HepG2 (cell line): Measurements from ENCODE around the gene PKP3. TPM values are rescaled to one million over a fixed set of nuclear protein-coding genes. Genes with fewer than 3 reads are reported as not detected.

Experiments
- ATAC-seq: fragments of 200-7000 bp; cut with Tn5 transposase; 3 replicates; pipeline ENCODE4 v1.9.1; 2020; ENCODE audit warnings: mild to moderate bottlenecking, moderate library complexity
- BruUV-seq: library from RNA; stranded (reverse); fragments of 400-500 nt; replicated peaks from 2 replicates; lab custom pipeline; 2021; lab: Mats Ljungman, UMichigan
- CTCF ChIA-PET: fragments of 300-600 bp; formaldehyde crosslinking; extraction: SDS; loops from one replicate; lab custom pipeline; 2021; ENCODE audit warnings: low total read pairs, inconsistent platforms, low intra/inter-chr PET ratio; lab: Yijun Ruan, JAX
- POLR2A ChIA-PET: fragments of 350-600 bp; sonication (Branson Sonifier 250); formaldehyde crosslinking; loops from one replicate; lab custom pipeline; 2020; ENCODE audit warnings: antibody characterized with exemption, inconsistent platforms; lab: Yijun Ruan, JAX
- DNase-seq: peaks from one replicate; pipeline ENCODE4 v3.0.0-alpha.2; 2015; ENCODE audit warnings: low spot score
- FAIRE-seq: peaks from 3 replicates; lab custom pipeline; 2011; peaks lifted over from hg19 to GRCh38; lab: Jason Lieb, UNC
- H2AFZ ChIP-seq: one replicate; pipeline ENCODE4 v1.6.1; 2011; ENCODE audit warnings: low read length, inconsistent platforms
- H3K27ac ChIP-seq: fragments of 300-600 bp; 3 replicates; pipeline ENCODE4 v1.8.0; 2011; ENCODE audit warnings: mixed run types, mild to moderate bottlenecking, mixed read lengths, low read length, inconsistent platforms; ENCODE audit not compliant: insufficient read depth; ENCODE audit errors: extremely low read length
- H3K27me3 ChIP-seq, 2 experiments: fragments of 200-600 bp in 1 of 2; 2 replicates in 1 of 2; 3 replicates in 1 of 2; pipeline versions ENCODE4 v1.6.0 to v1.8.0; 2011; ENCODE audit warnings: low read length in 2 of 2, mild to moderate bottlenecking in 2 of 2, moderate library complexity in 2 of 2, inconsistent platforms in 1 of 2; ENCODE audit not compliant: insufficient read depth in 2 of 2, control insufficient read depth in 1 of 2
- H3K36me3 ChIP-seq, 2 experiments: fragments of 200-600 bp in 1 of 2; replicated peaks in 1 of 2; 2 replicates in 1 of 2; 3 replicates in 1 of 2; pipeline versions ENCODE4 v1.5.1 to v1.8.0; 2011; ENCODE audit warnings: low read length in 2 of 2, inconsistent platforms in 1 of 2; ENCODE audit not compliant: insufficient read depth in 2 of 2, control insufficient read depth in 1 of 2
- H3K4me1 ChIP-seq: 2 replicates; pipeline ENCODE4 v1.5.1; 2012; ENCODE audit warnings: low read length, inconsistent platforms; ENCODE audit not compliant: insufficient read depth
- H3K4me2 ChIP-seq: 2 replicates; pipeline ENCODE4 v1.6.0; 2011; ENCODE audit warnings: low read depth, low read length, inconsistent platforms
- H3K4me3 ChIP-seq, 3 experiments: fragments of 200-600 bp in 1 of 3; sonication (generic), shearing (Covaris generic) in 1 of 3; replicated peaks in 1 of 3; 2 replicates each; pipeline ENCODE4 v1.5.1; 2011 to 2016; ENCODE audit warnings: low read length in 3 of 3, inconsistent platforms in 2 of 3, low read depth in 2 of 3, mild to moderate bottlenecking in 2 of 3, control low read depth in 1 of 3, mixed read lengths in 1 of 3; ENCODE audit not compliant: insufficient read depth in 1 of 3
- H3K79me2 ChIP-seq: one replicate; pipeline ENCODE4 v1.6.1; 2011; ENCODE audit warnings: low read length, inconsistent platforms; ENCODE audit not compliant: insufficient read depth
- H3K9ac ChIP-seq: 2 replicates; pipeline ENCODE4 v1.6.0; 2011; ENCODE audit warnings: mild to moderate bottlenecking, low read depth, low read length, inconsistent platforms; ENCODE audit not compliant: insufficient read depth
- H3K9me3 ChIP-seq: 2 replicates; pipeline ENCODE4 v1.5.1; 2012; ENCODE audit warnings: mild to moderate bottlenecking, low read length
- H4K20me1 ChIP-seq: 2 replicates; pipeline ENCODE4 v1.6.0; 2011; ENCODE audit warnings: inconsistent platforms, mild to moderate bottlenecking, low read length, moderate library complexity; ENCODE audit not compliant: insufficient read depth
- CTCF ChIP-seq: sonication (generic); formaldehyde crosslinking; IDR thresholded peaks from 2 replicates; pipeline ENCODE4 v1.5.0; 2020; ENCODE audit warnings: mild to moderate bottlenecking, missing genetic modification reagents, moderate library complexity
- DPF2 ChIP-seq: sonication (generic); formaldehyde crosslinking; IDR thresholded peaks from 2 replicates; pipeline ENCODE4 v1.4.0; 2020; ENCODE audit warnings: mild to moderate bottlenecking, low read depth, missing genetic modification reagents, borderline replicate concordance
- GATAD2A ChIP-seq: IDR thresholded peaks from 2 replicates; pipeline ENCODE4 v1.6.1; 2016
- HMG20A ChIP-seq: IDR thresholded peaks from 2 replicates; pipeline ENCODE4 v1.6.1; 2016; ENCODE audit warnings: borderline replicate concordance
- HOXA5 ChIP-seq: sonication (generic); formaldehyde crosslinking; IDR thresholded peaks from 2 replicates; pipeline ENCODE4 v1.4.0; 2020; ENCODE audit warnings: missing genetic modification reagents
- KAT7 ChIP-seq: IDR thresholded peaks from 2 replicates; pipeline ENCODE4 v1.6.1; 2018; ENCODE audit warnings: borderline replicate concordance, missing compliant biosample characterization
- KLF16 ChIP-seq, 2 experiments: sonication (generic) in 1 of 2; formaldehyde crosslinking in 1 of 2; IDR thresholded peaks; 2 replicates each; pipeline versions ENCODE4 v1.6.1 to v1.8.0; 2016 to 2023; ENCODE audit warnings: missing genetic modification reagents in 2 of 2, missing compliant biosample characterization in 1 of 2
- NFKB2 ChIP-seq: sonication (generic); formaldehyde crosslinking; IDR thresholded peaks from 2 replicates; pipeline ENCODE4 v1.4.0; 2020; ENCODE audit warnings: missing genetic modification reagents, borderline replicate concordance
- RFX3 ChIP-seq: IDR thresholded peaks from 2 replicates; pipeline ENCODE4 v1.6.1; 2016; ENCODE audit warnings: missing biosample characterization, missing genetic modification reagents
- SIX4 ChIP-seq: sonication (generic); formaldehyde crosslinking; IDR thresholded peaks from 2 replicates; pipeline ENCODE4 v1.4.0; 2020; ENCODE audit warnings: missing genetic modification reagents
- THRA ChIP-seq: sonication (generic); formaldehyde crosslinking; IDR thresholded peaks from 2 replicates; pipeline ENCODE4 v1.4.0; 2020; ENCODE audit warnings: missing genetic modification reagents, borderline replicate concordance
- ZNF180 ChIP-seq: sonication (generic); formaldehyde crosslinking; IDR thresholded peaks from 2 replicates; pipeline ENCODE4 v1.4.0; 2020; ENCODE audit warnings: low read depth, missing genetic modification reagents, borderline replicate concordance
- ZNF282 ChIP-seq: fragments of 450-650 bp; IDR thresholded peaks from 2 replicates; pipeline ENCODE4 v1.6.1; 2018; ENCODE audit not compliant: partially characterized antibody
- ZNF317 ChIP-seq: sonication (generic); formaldehyde crosslinking; IDR thresholded peaks from 2 replicates; pipeline ENCODE4 v1.5.0; 2020; ENCODE audit warnings: mild to moderate bottlenecking, missing genetic modification reagents
- ZNF414 ChIP-seq: sonication (generic); formaldehyde crosslinking; IDR thresholded peaks from 2 replicates; pipeline ENCODE4 v1.5.0; 2020; ENCODE audit warnings: missing genetic modification reagents
- ZNF550 ChIP-seq: sonication (generic); formaldehyde crosslinking; IDR thresholded peaks from 2 replicates; pipeline ENCODE4 v1.4.0; 2020; ENCODE audit warnings: mild to moderate bottlenecking, missing genetic modification reagents, borderline replicate concordance
- ZNF563 ChIP-seq: sonication (generic); formaldehyde crosslinking; IDR thresholded peaks from 2 replicates; pipeline ENCODE4 v1.8.0; 2022; ENCODE audit warnings: mild to moderate bottlenecking, moderate library complexity, missing genetic modification reagents
- WGBS: methylation state at CpG from one replicate; pipeline ENCODE4 v1.1.6; 2017; ENCODE audit warnings: low lambda C conversion rate; 5-methylcytosine and 5-hydroxymethylcytosine counted together
- in situ Hi-C: cut with HindIII; loops from 2 replicates; pipeline ENCODE4 v1.10.0; 2017; ENCODE audit warnings: low pct_unique_long_range_greater_than_20kb; ENCODE audit not compliant: extremely low pct_ligation_motif_present
- intact Hi-C: fragments of 100-400 bp; cut with micrococcal nuclease; formaldehyde crosslinking; loops from one replicate; pipeline ENCODE4 v1.10.0; 2022; ENCODE audit not compliant: unreplicated experiment
- polyA plus RNA-seq, 8 experiments: library from polyadenylated mRNA; depleted of rRNA in 3 of 8; stranded (reverse) in 7 of 8; unstranded in 1 of 8; fragments of >200 nt; fragmentation: Illumina TruSeq in 4 of 8; extraction: Trizol in 4 of 8; gene quantifications; 2 replicates each; pipeline versions ENCODE4 v1.2.1 to v1.2.3, GENCODE V29; 2011 to 2016; ENCODE audit warnings: low read depth in 4 of 8, missing spikeins in 1 of 8, mixed read lengths in 1 of 8; ENCODE audit not compliant: insufficient read depth in 1 of 8
- total RNA-seq, 5 experiments: library from RNA; depleted of rRNA; stranded (reverse); fragments of >200 nt; fragmentation: Illumina TruSeq; extraction: Trizol; gene quantifications; 2 replicates each; pipeline ENCODE4 v1.2.3, GENCODE V29; 2016; ENCODE audit warnings: low read depth in 1 of 5

The PKP3 gene
- total and polyA plus RNA-seq, 2 of the 13 experiments (the other 11 are each of a cell fraction or from before 2014, with no cell fraction given): 18.0 to 28.7 TPM

GRCh38 chr11:409600-410483, 15.8 kb downstream of the PKP3 start:
- CTCF ChIA-PET: no interaction called here
- peak; percentile 84 for ATAC-seq
- peaks cover 53% of the 10 kb centered on the region for H3K4me1 ChIP-seq
- TF ChIP-seq GATAD2A (peak; percentile 45; the same call in 1 of the 2 replicates), DPF2 (CRISPR knock-in tag) (no peak), HMG20A (CRISPR knock-in tag) (no peak), ZNF282 (no peak), KLF16 (CRISPR knock-in tag; IDR thresholded peaks at IDR 0.05) (0 out of 4 replicates have a peak, but pooled peaks of 1 of the 2 experiments have one; percentile 33), ZNF317 (CRISPR knock-in tag) (no peak), THRA (peak; percentile 90; the same call in 1 of the 2 replicates), HOXA5 (CRISPR knock-in tag) (no peak), SIX4 (CRISPR knock-in tag) (no peak), KAT7 (no peak), RFX3 (CRISPR knock-in tag) (no peak), ZNF563 (CRISPR knock-in tag) (0 out of 2 replicates have a peak, but pooled peaks have one; percentile 41), NFKB2 (CRISPR knock-in tag) (peak; percentile 51; the same call in 1 of the 2 replicates), CTCF (CRISPR knock-in tag) (peak; percentile 64), ZNF550 (CRISPR knock-in tag) (no peak), ZNF414 (CRISPR knock-in tag) (peak; percentile 61; the same call in 1 of the 2 replicates), ZNF180 (CRISPR knock-in tag) (no peak)

More at GRCh38 chr11:409600-410483, 15.8 kb downstream of the PKP3 start:
- POLR2A ChIA-PET: interaction anchor here (0.8 to 3.8 kb wide), 5 partner anchors 11 to 38 kb away, joined by 3 to 31 read pairs (median 3); no protein-coding TSS in a partner anchor
- no peaks in the 10 kb centered on the region for H4K20me1 ChIP-seq
- peak overlapping the region; percentile 58 for H3K9ac ChIP-seq
- WGBS: 0% methylated on average over 2 of the region's 18 CpGs
- no TSS peak for BruUV-seq
- peak overlapping the region; percentile 78 for H3K27ac ChIP-seq
- FAIRE-seq (peak; percentile 28), DNase-seq (peak; percentile 64)
- intact Hi-C loops (loop anchor here (5.0 kb wide), 1 partner anchor 37 kb away; no protein-coding TSS in a partner anchor), in situ Hi-C loops (loop anchor here (5.0 kb wide), 1 partner anchor 32 kb away; the partner anchor contains the start of gene ANO9)
- H3K36me3 ChIP-seq: no peaks in the 10 kb centered on the region
- H2AFZ ChIP-seq: no peak overlapping the region
- peak overlapping the region; percentile 35 to 68 (median 35) for H3K4me3 ChIP-seq
- H3K27me3 ChIP-seq: 0 out of 5 replicates have a peak, but pooled peaks cover 0 to 3% of the 10 kb centered on the region in 2 experiments
- H3K4me2 ChIP-seq: peak overlapping the region; percentile 94
- no peaks in the 10 kb centered on the region for H3K79me2 ChIP-seq
- no peaks in the 10 kb centered on the region for H3K9me3 ChIP-seq
